Mucosa of gallbladder (tissue), 1 donor: ENCODE results near the gene PLPPR3. TPM values are rescaled to one million over a fixed set of nuclear protein-coding genes. Genes with fewer than 3 reads are reported as not detected.
A peak's percentile ranks its signal among the peaks of the same experiment; 100 is the strongest.

Experiments
- DNase-seq: peaks from one replicate; pipeline ENCODE4 v3.0.0-alpha.2; 2020; ENCODE audit warnings: low spot score
- total RNA-seq: library from RNA; stranded (reverse); gene quantifications from one replicate; pipeline ENCODE4 v1.2.1, GENCODE V29; 2021
- donor health status: DM: no; HTN: no; CAD: no.

PLPPR3 gene
- total RNA-seq, 1 donor from 2014 or later, result 0.20 TPM

GRCh38 chr19:778910-779653 is 42.7 kb downstream of the PLPPR3 start:
- DNase-seq, result peak; percentile 57

DNA sequence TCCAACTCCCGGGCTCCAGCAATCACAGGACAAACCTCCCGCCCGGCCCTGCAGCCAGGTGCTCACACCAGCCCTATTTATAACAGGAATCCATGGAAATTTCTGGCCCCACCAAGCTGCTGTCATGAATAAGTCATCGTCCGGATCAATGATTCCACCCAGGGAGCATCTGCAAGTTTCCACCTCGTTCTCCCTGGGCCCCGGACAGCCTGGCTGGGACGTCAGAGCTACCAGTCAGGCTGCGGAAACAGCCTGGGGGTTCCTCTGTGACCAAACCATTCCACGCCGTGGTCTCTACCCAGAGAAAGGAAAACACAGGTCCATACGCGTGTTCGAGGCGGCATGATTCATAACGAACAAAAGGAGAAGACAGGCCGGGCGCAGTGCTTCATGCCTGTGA is 45.2 kb downstream of the PLPPR3 start:
- no peak for DNase-seq

DNA sequence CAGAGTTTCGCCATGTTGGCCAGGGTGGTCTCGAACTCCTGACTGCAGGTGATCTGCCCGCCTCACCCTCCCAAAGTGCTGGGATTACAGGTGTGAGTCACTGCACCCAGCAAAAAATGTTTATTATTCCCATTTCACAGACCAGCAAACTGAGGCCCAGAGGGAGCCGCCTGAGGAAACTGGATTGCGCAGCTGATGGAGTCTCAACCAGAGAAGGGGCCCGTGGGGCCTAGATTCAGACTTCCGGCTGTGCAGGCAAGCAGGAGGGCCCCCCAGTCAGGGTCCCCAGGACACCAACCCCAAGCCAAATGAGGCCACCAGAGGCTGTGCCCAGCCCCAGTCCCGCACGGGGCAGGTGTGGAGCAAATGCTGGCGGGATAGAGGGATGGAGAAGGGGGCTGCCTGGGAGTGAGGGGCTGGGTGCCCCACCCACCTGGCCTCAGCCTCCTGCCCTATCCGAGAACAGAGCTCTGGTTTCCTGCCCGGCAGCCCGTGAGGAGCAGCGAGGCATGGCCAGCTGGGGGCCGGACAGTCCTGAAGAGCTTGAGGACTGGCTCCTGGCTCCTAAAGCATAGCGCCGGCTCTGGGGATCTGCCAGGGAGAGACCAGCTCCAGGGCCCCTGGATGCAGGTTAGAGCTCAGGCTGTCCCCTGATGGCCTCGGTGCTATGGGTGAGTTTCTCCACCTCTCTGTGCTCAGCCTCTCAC is 48.9 kb downstream of the PLPPR3 start:
- DNase-seq, result no peak

- DNase-seq, result no peak
Measured at GRCh38 chr19:772063-772462, 49.7 kb downstream of the PLPPR3 start.

DNA sequence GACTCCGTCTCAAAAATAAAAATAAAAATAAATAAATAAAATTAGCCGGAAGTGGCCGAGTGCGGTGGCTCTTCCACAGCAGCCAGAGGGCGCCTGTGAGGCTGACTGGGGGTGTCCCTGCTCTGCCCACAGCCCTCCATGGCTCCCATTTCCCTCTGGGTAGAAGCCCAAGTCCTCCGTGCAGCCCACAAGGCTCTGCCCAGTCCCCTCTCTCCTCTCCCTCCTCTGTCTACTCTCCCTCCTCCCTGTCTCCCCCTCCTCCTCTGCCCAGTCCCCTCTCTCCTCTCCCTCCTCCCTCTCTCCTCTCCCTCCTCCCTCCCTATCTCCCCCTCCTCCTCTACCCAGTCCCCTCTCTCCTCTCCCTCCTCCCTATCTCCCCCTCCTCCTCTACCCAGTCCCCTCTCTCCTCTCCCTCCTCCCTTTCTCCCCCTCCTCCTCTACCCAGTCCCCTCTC is 50.4 kb downstream of the PLPPR3 start:
- no peak for DNase-seq

DNA sequence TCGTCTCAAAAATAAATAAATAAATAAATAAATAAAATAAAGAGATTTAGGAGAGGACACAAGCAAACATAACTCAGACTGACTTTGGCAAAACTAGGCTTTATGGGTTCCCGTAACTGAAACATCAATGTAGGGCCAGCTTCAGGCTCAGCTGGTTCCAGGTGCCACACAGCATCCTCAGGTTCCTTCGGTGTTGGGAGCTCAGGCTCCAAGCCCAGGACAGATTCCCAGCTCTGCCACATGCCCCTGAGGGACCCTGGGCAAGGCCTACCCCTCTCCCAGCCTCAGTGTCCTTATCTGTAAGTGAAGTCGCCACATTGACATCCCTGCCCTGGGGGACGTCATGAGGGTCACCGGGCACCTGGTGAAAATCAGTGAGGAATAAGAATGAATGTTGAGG is 52.1 kb downstream of the PLPPR3 start:
- DNase-seq, result no peak

DNA sequence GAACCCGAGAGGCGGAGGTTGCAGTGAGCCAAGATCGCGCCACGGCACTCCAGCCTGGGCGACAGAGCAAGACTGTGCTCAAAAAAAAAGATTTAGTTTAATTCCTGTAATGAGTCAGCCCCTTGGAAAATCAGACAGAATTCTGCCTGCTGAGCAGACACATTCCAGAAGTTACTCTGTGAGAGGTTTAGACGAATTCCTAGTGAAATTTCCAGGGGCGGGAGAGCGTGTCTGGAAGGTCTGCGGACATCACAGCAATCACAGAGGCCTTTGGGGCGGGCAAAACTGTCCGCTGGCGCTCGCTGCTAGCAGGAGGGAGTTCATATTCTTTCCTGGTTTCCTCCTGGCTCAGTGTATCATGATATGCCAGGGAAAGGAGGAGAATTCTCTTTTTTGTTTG is 53.3 kb downstream of the PLPPR3 start:
- no peak for DNase-seq

DNA sequence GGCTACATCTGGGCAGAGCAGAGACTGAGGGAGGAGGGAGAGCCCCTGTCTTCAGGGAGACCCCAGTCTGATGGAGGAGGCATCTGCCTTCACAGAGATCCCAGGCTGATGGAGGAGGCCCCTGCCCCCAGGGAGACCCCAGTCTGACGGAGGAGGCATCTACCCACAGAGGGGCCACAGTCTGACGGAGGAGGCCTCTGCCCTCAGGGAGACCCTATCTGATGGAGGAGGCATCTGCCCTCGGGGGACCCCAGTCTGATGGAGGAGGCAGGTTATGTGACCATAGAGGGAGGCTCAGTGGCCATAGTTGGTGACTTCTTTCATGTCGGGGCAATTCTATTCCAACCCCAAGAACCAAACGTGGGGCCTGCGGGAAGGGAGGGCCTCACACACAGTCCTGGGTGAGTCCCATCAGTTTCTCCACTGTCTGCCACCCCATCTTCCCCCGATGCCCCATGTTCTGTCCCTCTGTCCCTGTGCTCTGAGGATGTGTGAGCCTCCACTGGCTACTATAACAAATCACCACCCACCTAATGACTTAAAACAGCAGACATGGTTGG is 56.5 kb downstream of the PLPPR3 start:
- no peak for DNase-seq

- no peak for DNase-seq
Measured at GRCh38 chr19:764301-764700, 57.5 kb downstream of the PLPPR3 start.

DNA sequence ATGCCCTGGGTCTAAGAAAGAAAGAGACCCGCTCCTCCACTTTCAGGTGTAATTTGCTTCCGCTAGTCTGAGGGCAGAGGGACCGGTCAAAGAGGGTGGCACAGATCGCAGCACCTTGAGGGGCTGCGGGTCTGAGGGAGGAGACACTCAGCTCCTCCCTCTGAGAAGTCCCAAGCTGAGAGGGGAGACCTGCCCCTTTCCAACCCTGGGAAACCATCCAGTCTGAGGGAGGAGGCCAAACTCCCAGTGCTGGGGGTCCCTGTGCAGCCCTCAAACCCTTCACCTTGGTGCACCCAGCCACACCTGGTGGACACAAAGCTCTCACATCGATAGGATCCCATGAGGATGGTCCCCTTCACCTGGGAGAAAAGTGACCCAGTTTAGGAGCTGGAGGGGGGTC is 57.9 kb downstream of the PLPPR3 start:
- DNase-seq, result no peak

DNA sequence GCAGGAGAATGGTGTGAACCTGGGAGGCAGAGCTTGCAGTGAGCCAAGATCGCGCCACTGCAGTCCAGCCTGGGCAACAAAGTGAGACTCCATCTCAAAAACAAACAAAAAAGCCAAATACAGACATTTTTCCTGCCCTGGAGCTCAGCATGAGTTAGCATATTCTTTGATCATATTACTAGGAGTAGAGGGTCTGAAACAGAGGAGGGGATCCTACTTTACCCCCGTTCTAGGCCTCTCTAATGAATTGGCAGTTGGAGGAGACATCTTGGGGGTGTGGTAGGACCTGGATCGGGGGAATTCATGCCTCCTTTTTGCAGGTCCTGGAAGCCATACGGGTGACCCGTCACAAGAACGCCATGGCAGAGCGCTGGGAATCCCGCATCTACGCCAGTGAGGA is 58.6 kb downstream of the PLPPR3 start:
- no peak for DNase-seq

Other genes starting within 250 kb of the PLPPR3 start
- 480 TPM for gene BSG, start 249.4 kb downstream of the PLPPR3 start, total RNA-seq
- 0.40 TPM for gene HCN2, start 232.1 kb downstream of the PLPPR3 start, total RNA-seq
- gene POLRMT, start 188.4 kb downstream of the PLPPR3 start, total RNA-seq, result 56.0 TPM
- 0.17 TPM for gene FGF22, start 182.1 kb downstream of the PLPPR3 start, total RNA-seq
- 34.8 TPM for gene RNF126, start 158.7 kb downstream of the PLPPR3 start, total RNA-seq
- gene FSTL3, start 145.6 kb downstream of the PLPPR3 start, total RNA-seq, result 39.1 TPM
- gene PRSS57, start 126.5 kb downstream of the PLPPR3 start, total RNA-seq, result not detected
- gene PALM, start 113.0 kb downstream of the PLPPR3 start, total RNA-seq, result 26.1 TPM
- gene MISP, start 70.8 kb downstream of the PLPPR3 start, total RNA-seq, result 79.4 TPM
- gene PTBP1, start 24.5 kb downstream of the PLPPR3 start, total RNA-seq, result 270 TPM
- not detected for gene AZU1, start 5.9 kb upstream of the PLPPR3 start, total RNA-seq
- not detected for gene PRTN3, start 19.0 kb upstream of the PLPPR3 start, total RNA-seq
- not detected for gene ELANE, start 30.3 kb upstream of the PLPPR3 start, total RNA-seq
- gene CFD, start 37.7 kb upstream of the PLPPR3 start, total RNA-seq, result 133 TPM
- gene MED16, start 71.2 kb upstream of the PLPPR3 start, total RNA-seq, result 66.9 TPM
- not detected for gene RNU6-9, start 71.5 kb upstream of the PLPPR3 start, total RNA-seq
- 47.5 TPM for gene R3HDM4, start 91.3 kb upstream of the PLPPR3 start, total RNA-seq
- 0.17 TPM for gene KISS1R, start 95.4 kb upstream of the PLPPR3 start, total RNA-seq
- 7.0 TPM for gene ARID3A, start 104.1 kb upstream of the PLPPR3 start, total RNA-seq
- 52.5 TPM for gene WDR18, start 162.4 kb upstream of the PLPPR3 start, total RNA-seq
- 0.06 TPM for gene GRIN3B, start 178.5 kb upstream of the PLPPR3 start, total RNA-seq
- gene TMEM259, start 199.2 kb upstream of the PLPPR3 start, total RNA-seq, result 182 TPM
- gene RNU6-2, start 199.6 kb upstream of the PLPPR3 start, total RNA-seq, result not detected
- gene CNN2, start 204.7 kb upstream of the PLPPR3 start, total RNA-seq, result 104 TPM
- gene ABCA7, start 218.2 kb upstream of the PLPPR3 start, total RNA-seq, result 49.0 TPM
- gene ARHGAP45, start 245.2 kb upstream of the PLPPR3 start, total RNA-seq, result 42.4 TPM